GM03348 (cell line): ENCODE measurements around the gene CD22.
"Not testable (repeated sequence)": the region's sequence is repeated elsewhere in the genome, so short reads cannot be mapped to it uniquely, and the experiment has no call there.

Experiments used
- DNase-seq: peaks from one replicate; pipeline ENCODE4 v3.0.0; 2012; ENCODE audit warnings: low spot score

CD22 gene

DNA sequence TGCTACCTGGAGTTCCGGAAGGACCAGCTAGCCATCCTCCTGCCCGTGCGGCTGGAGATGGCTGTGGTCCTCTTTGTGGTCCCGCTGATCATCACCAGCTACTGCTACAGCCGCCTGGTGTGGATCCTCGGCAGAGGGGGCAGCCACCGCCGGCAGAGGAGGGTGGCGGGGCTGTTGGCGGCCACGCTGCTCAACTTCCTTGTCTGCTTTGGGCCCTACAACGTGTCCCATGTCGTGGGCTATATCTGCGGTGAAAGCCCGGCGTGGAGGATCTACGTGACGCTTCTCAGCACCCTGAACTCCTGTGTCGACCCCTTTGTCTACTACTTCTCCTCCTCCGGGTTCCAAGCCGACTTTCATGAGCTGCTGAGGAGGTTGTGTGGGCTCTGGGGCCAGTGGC lies 30.4 kb downstream of the CD22 start:
- not testable (repeated sequence) for DNase-seq

DNA sequence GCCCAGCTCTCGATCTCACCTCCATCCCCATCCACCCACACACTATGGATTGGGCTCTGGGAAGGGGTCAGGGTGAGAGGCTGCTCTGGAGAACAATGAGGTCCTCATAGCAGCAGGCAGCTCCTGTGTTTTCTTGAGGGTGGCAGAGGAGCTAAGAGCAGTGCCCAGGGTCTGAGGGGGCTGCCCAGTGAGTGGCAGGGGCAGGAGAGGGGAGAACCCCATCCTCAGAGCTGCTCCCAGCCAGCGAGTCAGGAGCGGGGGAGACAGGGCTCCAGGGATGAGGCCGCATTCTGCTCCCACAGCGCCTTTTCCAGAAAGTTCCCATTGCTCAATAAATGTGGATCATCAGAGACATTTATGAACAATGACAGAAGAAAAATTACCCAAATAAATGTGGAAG lies 31.1 kb downstream of the CD22 start:
- not testable (repeated sequence) for DNase-seq

DNA sequence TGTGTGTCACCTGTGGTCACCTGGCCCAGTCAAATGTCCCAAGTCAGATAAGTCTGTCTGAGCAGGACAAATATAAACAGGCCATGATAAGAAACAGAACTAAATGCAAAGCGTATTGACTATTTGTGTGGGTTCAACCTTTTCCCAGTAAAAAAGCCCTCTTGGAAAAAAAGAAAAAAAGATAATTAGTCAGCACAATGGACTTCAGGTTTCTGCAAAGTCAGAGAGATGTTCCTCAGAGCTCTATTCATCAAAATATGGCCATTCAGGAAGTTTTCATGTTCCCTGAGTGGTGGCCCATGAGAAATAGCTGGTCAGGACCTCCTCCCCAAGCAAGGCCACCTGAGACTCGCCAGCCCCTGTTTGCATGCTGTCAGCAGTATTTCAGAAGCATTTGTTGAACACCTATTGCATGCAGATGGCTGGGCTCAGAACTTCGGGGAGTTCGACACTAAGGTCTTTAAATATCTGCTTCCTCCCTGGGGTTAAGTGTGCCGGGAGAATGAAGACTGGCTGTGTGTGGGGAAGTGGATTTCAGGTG lies 32.0 kb downstream of the CD22 start:
- no peak for DNase-seq

DNA sequence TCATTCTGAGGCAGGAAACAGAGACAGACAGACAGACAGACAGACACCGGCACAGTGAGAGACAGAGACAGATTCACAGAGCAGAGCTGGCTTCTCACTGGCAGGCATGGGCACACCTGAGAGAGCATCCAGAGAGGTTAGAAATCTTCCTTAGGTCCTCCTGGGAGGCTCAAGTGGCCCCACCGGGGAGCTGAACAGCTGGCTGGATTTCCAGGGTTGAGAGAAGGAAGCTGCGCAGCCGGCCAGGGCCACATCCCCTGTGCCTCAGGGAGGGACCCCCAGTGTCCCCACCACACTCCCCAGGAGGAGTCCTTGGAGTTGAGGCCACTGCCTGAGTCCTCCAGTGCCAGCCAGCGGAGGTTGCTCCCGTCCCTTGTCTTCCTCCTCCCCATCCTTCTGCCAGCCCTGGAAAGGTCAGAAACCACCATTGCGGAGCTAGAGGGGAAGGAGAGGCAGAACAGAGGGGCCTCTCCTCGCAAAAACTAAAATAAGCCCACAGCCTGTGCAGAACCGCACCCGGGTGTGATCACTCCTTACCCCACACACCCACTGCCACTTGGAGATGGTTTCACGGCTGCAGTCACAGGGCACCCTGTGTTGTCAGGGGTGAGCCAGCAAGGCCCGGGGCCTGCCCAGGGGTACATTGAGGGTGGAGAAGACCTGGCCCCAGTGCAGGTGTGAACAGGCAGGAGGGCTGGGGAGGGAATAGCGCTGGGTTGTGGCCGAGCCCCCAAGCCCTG lies 33.4 kb downstream of the CD22 start:
- DNase-seq = no peak

DNA sequence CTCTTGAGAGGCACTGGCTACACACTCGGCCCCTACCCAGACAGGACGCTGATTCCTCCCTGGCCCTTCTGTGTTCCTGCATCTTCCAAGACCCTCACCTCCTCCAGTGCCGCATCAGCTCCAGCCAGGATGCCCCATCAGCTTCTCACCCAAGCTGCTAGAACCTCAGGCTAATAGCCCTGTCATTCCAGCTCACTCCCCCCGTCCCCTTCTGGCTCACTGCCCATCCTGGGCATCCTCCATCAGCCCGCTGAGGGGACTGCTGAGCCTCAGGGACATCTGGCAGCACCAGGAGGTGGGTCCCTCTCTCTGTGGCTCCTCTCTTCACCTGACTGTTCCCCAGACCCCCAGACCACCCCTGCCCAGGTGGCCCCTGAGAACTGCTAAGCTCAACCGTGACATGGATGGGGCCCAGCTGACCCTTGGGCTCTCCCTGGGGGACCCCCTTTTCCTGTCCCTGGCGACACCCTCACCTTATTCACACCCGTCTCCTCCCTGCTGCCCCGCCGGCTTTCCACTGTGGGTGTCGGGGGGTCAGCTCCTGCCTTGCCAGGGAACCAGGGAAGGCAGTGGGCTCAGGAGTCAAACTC lies 34.1 kb downstream of the CD22 start:
- no peak for DNase-seq

DNA sequence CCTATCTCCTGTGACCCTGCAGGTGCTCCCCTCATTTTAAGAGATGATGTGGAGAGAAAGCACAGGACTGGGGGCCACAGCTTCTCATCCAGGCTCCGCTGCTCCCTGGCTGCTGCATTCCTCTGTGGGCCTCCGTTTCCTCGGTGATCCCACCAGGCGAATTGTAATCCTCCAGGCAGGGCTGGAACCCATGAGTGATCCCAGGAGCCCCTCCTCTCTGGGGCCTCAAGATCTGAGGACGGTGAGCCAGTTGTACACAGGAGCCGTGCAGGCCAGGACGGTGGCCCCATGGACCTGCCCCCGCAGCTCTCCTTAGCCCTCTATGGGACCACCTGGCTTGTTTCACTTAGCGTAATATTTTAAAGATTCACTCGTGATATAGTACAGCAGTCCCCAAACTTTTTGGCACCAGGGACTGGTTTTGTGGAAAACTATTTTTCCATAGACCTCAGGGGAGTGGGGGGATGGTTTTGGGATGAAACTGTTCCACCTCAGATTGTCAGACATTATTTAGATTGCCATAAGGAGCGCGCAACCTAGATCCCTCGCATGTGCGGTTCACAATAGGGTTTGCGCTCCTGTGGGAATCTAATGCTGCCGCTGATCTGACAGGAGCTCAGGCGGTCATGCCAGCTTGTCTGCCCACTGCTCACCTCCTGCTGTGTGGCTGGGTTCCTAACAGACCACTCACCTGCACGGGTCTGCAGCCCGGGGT lies 34.9 kb downstream of the CD22 start:
- no peak for DNase-seq

DNA sequence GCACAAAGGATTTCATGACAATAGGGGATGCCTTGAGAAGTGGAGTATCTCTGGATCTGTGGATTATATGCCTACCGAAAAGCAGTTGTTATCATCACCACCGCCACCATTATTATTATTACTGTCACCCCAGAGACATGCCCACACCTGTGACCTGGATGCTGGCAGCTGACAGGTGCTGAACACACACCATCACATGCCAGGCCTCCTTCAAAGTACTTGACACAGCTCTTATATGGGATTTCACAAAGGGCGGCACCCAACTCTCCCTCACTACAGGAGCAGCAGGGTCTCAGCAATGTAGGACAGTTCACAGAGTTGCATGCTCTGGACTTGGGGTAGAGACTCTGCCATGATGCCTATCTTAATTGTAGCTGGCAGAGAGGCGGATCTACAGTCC lies 36.3 kb downstream of the CD22 start:
- no peak for DNase-seq

DNA sequence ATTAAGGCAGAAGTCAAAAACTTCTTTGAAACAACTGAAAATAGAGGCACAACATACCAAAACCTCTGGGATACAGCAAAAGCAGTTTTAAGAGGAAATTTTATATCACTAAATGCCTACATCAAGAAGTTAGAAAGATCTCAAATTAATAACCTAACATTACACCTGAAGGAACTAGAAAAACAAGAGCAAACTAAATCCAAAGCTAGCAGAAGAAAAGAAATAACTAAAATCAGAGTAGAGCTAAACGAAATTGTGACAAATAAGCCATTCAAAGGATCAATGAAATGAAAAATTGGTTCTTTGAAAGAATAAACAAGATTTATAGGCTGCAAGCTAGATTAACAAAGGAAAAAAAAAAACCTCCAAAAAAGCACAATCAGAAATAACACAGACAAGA lies 39.4 kb downstream of the CD22 start:
- no peak for DNase-seq

DNA sequence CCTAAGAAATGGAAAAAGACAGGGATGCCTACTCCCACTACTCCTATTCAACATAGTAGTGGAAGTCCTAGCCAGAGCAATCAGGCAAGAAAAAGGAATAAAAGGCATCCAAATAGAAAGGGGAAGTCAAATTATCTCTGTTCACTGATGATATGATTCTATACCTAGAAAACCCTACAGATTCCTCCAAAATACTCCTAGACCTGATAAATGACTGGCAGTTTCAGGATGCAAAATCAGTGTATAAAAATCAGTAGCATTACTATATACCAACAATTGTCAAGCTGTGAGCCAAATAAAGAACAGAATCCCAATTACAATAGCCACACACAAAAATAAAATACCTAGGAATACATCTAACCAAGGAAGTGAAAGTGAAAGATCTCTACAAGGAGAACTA lies 40.5 kb downstream of the CD22 start:
- DNase-seq = no peak

DNA sequence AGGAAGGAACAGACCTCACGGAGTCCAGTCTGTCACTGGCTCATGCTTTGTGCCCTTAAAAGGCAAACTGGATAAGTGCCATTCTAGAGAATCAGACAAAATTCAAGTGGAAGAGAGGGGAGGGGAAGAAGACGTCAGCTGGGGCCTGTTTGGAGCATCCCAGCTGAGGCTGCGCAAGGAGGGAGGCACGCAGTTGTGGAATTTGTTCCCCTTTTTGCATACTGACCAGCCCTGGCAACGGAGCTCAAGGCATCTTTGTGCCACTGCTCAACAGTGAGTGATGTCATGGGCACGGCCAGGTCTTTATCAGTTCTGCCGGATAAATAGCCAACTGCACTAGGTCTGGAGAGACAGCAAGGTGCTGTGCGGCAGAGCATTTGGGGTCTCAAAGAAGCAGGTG lies 41.7 kb downstream of the CD22 start, which contains the start of gene GPR42:
TSS of gene GPR42 (plus strand) at position 347 of the 400 bp plus-strand sequence. CDS start 292 bp downstream, outside the sequence.
- no peak for DNase-seq

DNA sequence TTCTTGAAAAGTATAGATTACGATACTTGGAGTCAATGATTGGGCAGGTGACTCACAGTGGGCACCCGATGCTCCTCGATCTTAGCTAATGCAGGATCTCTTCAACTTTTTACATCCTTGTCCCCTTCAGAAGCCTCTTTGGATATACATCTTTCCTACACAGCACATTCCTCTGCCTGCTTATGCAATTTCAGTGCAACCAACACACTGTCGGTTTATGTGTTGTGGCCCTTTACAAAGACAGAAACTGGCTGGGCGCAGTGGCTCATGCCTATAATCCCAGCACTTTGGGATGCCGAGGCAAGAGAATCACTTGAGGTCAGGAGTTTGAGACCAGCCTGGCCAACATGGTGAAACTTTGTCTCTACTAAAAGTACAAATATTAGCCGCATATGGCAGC lies 44.5 kb downstream of the CD22 start:
- DNase-seq = no peak

DNA sequence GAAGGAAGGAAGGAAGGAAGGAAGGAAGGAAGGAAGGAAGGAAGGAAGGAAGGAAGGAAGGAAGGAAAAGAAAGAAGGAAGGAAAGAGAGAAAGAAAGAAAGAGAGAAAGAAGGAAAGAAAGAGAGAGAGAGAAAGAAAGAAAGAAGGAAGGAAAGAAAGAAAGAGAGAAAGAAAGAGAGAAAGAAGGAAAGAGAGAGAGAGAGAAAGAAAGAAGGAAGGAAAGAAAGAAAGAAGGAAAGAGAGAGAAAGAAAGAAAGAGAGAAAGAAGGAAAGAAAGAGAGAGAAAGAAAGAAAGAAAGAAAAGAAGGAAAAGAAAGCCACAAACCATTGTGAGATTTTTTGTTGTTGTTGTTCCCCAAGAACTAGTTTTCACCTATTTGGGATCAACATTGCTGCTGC lies 45.0 kb downstream of the CD22 start:
- not testable (repeated sequence) for DNase-seq

DNA sequence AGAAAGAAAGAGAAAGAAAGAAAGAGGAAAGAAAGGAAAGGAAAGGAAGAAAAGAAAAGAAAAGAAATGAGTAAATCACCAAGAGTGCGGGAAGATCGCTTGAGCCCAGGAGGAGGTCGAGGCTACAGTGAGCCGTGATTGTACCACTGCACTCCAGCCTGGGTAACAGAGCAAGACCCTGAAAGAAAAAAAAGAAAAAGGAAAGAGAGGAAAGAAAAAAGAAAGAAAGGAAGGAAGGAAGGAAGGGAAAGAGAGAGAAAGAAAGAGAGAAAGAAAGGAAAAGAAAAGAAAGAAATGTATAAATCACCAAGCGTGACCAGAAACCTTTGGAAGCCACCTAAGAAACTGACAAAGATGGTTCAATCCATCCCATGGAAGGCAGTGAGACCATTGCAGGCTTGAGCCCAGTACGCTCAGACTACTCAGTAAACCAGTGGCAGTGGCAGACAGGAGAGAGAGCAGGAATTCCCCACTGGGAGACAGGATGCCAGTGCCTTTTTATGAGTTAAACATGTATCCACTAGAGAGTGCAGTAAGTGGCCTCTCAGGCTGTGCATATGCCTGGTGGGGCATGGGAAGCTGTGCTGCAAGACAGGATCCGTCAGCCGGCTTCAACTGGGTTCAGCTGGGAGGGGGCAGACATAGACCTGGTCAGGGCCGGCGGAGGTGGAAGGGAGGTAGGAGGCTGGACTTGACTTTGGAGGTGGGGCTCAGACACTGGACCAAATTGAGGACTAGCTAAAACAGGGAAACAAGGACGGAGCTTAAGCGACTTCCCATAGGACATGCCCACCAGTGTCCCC lies 46.7 kb downstream of the CD22 start:
- no peak for DNase-seq

DNA sequence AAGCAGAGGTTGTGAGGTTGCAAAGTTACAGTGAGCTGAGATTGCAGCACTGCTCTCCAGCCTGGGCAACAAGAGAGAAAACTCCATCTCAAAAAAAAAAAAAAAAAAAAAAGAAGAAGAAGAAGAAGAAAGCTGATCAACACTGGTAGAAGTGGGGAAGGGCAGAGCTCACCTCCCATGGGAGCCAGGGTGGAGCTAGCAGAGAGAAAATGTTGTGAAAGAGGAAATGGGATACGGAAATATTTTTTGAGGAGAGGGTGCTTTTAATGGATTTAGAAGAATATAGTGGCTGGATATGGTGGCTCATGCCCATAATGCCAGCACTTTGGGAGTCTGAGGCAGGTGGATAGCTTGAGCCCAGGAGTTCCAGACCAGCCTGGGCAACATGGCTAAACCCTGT lies 48.7 kb downstream of the CD22 start:
- no peak for DNase-seq

DNA sequence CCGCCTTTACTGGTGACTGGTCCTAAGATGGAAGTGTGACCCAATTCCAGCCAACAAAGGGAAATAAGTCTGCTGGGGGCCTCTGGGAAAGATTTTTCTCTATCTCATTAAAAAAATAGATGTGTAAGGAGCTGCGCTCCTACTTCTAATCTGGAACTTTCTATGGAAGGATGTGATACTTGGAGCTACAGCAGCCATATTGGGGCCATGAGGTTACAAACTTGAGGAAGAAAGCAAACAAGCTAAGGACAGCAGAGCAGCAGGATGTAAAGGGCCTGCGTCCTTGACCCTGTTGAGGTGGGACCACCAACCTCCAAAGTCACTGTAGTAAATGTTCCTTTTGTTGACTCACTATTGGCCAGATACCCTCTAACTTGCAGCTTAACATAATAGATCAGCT lies 49.4 kb downstream of the CD22 start:
- DNase-seq = no peak

DNA sequence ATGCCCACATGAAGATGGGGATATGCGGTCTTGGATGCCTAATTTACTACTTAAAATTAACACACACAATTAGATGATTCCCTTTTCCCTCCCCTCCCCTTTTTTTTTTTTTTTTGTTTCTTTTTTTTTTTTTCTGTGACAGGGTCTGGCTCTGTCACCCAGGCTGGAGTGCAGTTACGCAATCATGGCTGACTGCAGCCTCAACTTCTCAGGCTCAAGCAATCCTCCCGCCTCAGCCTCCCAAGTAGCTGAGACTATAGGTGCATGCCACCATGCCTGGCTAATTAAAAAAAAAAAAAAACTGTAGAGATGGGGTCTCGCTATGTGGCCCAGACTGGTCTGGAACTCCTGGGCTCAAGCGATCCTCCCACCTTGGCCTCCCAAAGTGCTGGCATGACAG lies 50.6 kb downstream of the CD22 start:
- DNase-seq = not testable (repeated sequence)

DNA sequence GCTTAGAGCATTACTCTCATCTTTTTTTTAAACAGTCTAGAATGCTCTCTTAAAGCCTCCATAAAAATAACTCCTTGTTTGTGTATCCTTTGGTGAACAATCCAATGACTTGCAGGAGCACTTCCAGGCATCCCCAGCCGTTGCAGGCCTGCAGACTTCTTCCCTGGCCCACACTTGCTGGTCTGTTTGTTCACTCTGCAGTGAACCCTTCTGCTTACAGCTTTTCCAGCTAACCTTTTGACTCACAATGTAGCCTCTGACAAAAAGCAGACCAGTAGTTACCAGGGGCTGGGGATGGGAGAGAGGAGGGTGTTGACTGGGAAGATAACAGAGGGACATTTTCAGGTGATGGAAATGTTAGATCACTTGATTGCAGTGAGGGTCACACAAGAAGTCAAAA lies 51.0 kb downstream of the CD22 start:
- no peak for DNase-seq

DNA sequence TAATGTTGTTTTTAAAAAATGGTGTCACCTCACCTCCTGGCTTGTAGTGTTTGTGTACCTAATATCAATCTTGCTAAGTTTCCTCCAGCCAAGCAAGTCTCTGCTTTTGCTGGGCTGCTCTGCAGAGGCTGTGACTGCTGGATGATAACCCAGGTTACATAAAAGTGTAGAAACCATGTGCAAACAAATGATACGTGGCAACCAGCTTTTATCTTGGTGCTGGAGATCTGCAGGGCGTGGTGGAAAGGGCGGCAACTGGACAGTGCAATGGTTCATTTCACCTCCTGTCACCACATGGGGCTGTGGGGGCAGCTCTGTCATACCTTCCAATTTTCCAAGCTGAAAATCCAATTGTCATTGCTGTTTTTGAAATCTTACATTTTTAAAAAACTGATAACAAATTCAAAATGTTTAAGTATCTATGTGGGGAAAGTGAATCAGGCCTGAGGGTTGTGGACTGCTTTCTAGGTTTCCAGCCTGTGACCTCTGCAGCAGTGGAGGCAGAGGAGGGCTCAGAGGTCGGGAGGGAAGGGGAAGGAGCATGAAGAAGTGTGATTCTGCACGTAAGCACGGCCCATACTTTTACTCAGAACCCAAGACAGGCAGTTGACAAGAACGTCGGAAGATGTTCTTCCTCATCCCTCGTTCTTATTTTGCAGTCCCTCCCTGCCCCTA lies 51.6 kb downstream of the CD22 start:
- no peak for DNase-seq

DNA sequence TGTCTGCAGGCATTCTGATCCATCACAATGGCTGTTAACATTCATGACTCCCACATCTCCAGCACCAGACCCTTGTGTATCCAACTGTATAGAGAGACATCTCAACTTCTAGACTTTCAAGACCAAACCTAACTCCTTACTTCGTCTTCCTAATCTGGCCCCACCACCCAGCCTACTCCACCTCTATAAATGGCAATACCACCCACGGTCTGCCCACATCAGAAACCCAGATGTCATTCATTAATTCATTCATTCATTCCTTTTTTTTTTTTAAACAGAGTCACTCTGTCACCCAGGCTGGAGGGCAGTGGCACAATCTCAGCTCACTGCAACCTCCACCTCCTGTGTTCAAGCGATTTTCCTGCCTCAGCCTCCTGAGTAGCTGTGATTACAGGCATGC lies 52.3 kb downstream of the CD22 start:
- no peak for DNase-seq

DNA sequence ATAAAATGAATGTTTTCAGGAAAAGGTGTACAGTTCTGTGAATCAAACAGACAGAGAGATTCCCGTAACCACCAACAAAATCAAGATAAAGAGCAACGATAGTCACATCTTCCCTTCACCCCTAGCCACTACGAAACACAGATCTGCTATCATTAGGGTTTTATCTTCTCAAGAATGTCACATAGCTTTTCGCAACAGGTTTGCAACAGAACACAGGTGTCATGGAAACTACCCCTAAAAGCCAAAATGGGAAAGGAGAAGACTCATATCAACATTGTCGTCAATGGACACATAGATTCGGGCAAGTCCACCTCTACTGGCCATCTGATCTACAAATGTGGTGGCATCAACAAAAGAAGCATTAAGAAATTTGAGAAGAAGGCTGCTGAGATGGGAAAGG lies 52.9 kb downstream of the CD22 start:
- no peak for DNase-seq

DNA sequence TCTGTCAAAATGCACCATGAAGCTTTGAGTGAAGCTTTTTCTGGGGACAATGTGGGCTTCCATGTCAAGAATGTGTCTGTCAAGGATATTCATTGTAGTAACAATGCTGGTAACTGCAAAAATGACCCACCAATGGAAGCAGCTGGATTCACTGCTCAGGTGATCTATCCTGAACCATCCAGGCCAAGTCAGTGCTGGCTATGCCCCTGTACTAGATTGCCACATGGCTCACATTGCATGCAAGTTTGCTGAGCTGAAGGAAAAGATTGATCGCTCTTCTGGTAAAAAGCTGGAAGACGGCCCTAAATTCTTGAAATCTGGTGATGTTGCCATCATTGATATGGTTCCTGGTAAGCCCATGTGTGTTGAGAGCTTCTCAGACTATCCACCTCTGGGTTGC lies 54.5 kb downstream of the CD22 start:
- no peak for DNase-seq
